ENCODE results near the gene TNFRSF19.

The TNFRSF19 gene

DNA sequence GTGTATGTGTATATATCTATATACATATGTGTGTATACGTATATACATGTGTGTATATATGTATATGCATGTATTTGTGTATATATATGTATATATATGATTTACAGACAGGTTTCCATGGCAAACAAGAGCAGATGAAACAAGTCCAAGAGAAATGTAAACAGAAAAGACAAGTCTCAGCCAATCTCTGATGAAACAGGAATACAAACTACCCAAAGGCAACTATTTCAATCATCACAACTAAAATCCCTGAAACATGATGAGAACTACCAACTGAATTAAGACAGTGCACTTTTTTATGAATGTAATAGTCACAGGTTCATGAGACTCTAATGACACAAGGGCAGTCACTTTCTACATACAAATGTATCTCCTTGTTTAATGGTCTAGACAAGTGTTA is 140.2 kb downstream of the TNFRSF19 start:
- no peak for DNase-seq (ENCODE audit: low spot score in 2 of 2)

DNA sequence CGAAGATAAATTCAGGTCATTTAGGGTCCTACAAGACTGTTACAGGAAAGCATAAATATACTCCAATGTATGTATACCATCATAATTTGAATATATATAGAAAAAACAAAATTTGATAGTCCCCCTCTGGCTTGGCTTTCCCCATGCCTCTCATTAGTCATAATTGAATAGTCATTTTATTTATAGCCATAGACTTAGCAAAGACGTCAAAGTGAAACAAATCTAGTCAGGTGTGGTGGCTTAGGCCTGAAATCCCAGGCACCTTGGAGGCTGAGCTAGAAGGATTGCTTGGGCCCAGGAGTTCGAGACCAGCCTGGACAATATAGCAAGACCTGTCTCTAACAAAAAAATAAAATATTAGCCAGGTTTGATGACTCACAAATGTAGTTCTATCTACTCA is 141.1 kb downstream of the TNFRSF19 start:
- H3K9me3 Mint-ChIP-seq: no peaks in the 10 kb centered on the region
- H3K4me3 Mint-ChIP-seq: no peak overlapping the region
- H3K27ac Mint-ChIP-seq: no peak overlapping the region
- no peaks in the 10 kb centered on the region for H3K36me3 Mint-ChIP-seq
- no peak for DNase-seq (ENCODE audit: low spot score in 2 of 2)
- ATAC-seq: no peak
- no peaks in the 10 kb centered on the region for H3K4me1 Mint-ChIP-seq

More for the DNA sequence above, 140.2 kb downstream of the TNFRSF19 start:
- Mint-ChIP-seq H3K4me1 (no peaks in the 10 kb centered on the region), H3K36me3 (no peaks in the 10 kb centered on the region), H3K4me3 (no peak overlapping the region), H3K27ac (no peak overlapping the region), H3K9me3 (no peaks in the 10 kb centered on the region)
- ATAC-seq: no peak

DNA sequence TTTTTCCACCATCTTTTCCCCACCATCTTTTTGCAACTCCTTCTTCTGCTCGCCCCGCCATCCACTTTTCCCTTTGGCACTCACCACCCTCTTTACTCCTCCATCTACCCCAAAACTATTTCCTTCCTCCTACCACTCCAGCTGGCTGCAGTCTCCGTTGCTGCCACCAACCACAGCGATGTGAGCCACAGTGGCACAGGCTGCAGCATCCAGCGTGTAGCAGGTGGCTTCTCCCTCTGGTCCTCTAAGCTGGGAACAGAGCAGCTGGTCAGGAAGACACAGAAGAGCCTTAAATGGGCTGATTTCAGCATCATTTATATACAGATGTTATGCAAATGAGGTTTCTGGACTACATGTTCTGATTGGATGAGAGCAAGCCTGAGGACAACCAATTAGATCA is 144.5 kb downstream of the TNFRSF19 start:
- Mint-ChIP-seq H3K4me1 (no peaks in the 10 kb centered on the region), H3K36me3 (no peaks in the 10 kb centered on the region), H3K9me3 (no peaks in the 10 kb centered on the region), H3K27ac (no peak overlapping the region), H3K4me3 (no peak overlapping the region)
- no peak for ATAC-seq
- no peak for DNase-seq (ENCODE audit: low spot score in 2 of 2)

DNA sequence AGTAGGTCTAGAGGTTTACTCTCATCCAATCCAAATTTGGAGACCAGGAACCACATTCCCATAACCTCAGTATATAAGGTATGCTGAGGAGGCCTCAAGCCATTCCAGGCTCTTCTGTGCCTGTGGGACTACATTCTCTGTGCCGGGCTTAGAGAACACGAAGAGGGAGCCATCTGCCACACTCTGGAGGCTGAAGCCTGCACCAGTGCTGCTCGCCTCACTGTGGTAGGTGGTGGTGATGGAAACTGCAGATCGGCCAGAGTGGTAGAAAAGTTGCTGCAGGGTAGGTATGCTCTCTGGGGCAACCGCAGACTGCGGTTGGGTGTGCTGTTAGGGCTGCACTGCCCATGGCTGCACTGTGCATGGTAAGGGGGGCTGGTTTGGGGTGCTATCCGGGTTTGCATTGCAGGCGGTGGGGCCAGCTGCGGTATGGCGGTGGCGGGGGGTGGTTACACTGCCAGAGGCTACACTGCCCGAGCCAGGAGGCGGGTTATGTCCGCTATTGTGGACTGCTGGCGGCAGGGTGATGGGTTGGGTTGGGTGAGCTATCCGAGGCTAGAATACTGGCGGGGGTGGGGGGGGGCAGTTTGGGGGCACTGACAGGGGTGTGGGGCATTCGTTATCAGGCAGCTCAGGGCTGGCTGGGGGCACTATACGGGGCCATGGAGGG is 145.0 kb downstream of the TNFRSF19 start:
- ATAC-seq (no peak), DNase-seq (ENCODE audit: low spot score in 2 of 2) (no peak)
- Mint-ChIP-seq H3K9me3 (no peaks in the 10 kb centered on the region), H3K4me1 (no peaks in the 10 kb centered on the region), H3K4me3 (no peak overlapping the region), H3K36me3 (no peaks in the 10 kb centered on the region), H3K27ac (no peak overlapping the region)

DNA sequence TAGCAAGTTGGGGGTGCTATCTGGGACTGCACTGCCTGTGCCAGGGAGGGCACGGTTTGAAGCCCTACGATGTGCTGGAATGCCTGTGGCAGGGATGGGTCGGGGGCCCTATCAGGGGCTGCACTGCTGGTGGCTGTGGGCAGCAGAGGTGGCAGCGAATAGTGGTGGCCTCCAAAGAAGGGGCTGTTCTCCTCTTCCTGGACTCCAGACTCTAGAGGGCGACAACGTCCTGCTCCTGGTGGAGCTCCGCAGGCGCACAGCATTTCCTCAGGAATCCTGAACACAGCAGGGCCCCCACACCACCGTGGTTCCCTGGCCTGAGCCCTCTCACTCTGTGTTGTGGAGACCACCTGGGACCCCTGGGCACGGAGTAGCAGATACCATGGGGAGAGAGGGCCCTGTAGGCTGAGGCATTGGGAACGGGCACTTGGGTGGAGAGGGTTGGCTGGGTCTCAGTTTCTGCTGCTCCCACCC is 145.6 kb downstream of the TNFRSF19 start:
- H3K4me3 Mint-ChIP-seq: no peak overlapping the region

DNA sequence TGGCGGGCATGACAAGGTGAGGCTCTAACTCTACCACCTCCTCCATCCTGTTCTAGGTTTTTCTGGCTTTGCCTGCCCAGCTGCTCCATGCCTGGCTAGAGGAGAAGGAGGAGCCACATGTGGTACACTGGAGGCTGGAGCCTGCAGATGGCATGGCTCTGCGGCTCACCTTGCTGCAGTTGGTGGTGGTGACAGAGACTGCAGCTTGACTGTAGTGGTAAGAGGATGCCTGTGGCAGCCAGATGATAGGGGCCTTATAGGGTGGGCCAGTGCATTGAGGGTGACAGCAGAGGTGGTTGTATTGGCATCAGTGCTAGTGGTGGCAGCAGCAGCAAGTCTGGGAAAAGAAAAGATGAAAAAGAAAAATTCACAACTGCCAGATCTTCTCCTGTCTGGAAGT is 146.2 kb downstream of the TNFRSF19 start:
- ATAC-seq: no peak
- no peaks in the 10 kb centered on the region for H3K36me3 Mint-ChIP-seq
- H3K4me3 Mint-ChIP-seq: no peak overlapping the region
- no peaks in the 10 kb centered on the region for H3K9me3 Mint-ChIP-seq
- DNase-seq (ENCODE audit: low spot score in 2 of 2): no peak
- H3K27ac Mint-ChIP-seq: no peak overlapping the region
- H3K4me1 Mint-ChIP-seq: no peaks in the 10 kb centered on the region

More for the DNA sequence above, 145.6 kb downstream of the TNFRSF19 start:
- Mint-ChIP-seq H3K36me3 (no peaks in the 10 kb centered on the region), H3K4me1 (no peaks in the 10 kb centered on the region), H3K27ac (no peak overlapping the region), H3K9me3 (no peaks in the 10 kb centered on the region)
- ATAC-seq (peak; percentile 32), DNase-seq (ENCODE audit: low spot score in 2 of 2) (no peak)

DNA sequence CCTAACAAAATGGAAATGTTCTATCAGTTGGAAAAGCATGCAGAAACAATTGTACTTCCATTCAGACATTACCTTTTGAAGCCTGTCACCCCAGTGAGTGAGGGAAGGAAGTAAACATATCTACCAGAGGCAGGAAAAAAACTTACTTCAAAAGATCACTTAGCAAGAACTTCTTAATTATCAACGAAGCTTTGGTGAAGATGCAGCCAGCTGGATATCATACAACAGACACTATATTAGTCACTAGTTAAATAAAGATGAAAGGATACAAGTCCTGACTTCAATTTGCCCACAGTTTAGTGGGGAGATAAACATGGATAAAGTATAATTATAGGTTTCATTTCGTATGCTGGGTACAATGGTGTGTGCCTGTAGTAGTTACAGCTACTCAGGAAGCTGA is 148.8 kb downstream of the TNFRSF19 start:
- DNase-seq (ENCODE audit: low spot score in 2 of 2) (no peak), ATAC-seq (no peak)
- Mint-ChIP-seq H3K36me3 (no peaks in the 10 kb centered on the region), H3K9me3 (no peaks in the 10 kb centered on the region), H3K4me1 (no peaks in the 10 kb centered on the region), H3K27ac (no peak overlapping the region), H3K4me3 (no peak overlapping the region)

DNA sequence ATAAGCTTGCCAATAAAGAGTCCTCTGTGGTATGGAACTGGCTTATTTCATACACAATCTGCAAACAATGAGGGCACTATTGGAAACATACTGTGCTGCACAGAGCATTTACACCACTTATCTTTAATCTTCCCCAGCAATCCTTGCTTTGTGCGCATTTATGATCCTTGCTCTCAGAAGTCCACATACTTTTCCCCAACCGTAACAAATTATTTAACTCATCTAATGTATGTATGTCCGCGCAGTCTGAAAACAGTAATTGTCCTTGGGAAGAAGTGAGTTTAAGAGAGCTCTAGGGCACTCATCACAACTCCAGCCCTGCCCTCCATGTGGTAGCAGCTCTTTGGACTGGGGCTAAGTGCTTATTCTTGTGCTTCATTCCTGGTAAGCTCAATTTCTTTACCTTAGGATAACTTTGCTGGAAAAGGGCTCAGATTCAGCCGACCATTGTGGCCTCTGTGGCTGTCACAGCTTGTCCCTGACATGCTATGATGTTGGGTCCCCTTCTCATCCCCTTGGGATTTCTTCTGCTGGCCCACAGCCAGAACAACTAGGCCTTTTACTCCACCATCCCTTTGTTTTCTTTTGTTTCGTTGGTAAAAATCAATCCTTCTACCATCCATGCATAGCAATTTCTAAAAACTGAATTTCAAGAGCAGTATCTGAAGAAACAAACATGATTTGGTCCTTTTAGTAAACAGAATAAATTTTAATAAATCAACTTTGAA is 152.7 kb downstream of the TNFRSF19 start:
- no peak for DNase-seq (ENCODE audit: low spot score in 2 of 2)
- ATAC-seq: no peak
- H3K9me3 Mint-ChIP-seq: no peaks in the 10 kb centered on the region
- H3K4me3 Mint-ChIP-seq: no peak overlapping the region
- no peak overlapping the region for H3K27ac Mint-ChIP-seq
- no peaks in the 10 kb centered on the region for H3K36me3 Mint-ChIP-seq
- H3K4me1 Mint-ChIP-seq: no peaks in the 10 kb centered on the region

DNA sequence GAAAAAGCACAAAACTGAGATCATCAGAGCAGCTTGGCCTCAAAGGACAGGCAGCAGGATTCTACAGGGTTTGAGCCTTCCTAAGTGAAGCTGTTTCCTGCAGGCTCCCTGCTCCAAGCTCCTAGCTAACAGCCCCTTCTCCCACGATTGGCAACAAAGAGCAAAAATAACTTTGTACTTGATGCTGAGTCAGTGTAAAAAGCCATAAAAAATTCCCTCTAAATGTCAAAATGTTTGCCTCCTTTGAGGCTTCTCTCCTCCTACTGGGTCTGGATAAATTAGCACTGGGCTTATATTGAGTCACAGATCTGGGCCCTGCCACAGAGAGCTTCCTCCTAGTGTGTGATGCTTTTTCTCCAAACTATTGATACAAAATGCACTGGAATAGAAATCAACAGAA is 153.3 kb downstream of the TNFRSF19 start:
- ATAC-seq (no peak), DNase-seq (ENCODE audit: low spot score in 2 of 2) (no peak)
- no peaks in the 10 kb centered on the region for H3K9me3 Mint-ChIP-seq
- H3K27ac Mint-ChIP-seq: no peak overlapping the region
- H3K36me3 Mint-ChIP-seq: no peaks in the 10 kb centered on the region
- no peaks in the 10 kb centered on the region for H3K4me1 Mint-ChIP-seq
- H3K4me3 Mint-ChIP-seq: no peak overlapping the region

DNA sequence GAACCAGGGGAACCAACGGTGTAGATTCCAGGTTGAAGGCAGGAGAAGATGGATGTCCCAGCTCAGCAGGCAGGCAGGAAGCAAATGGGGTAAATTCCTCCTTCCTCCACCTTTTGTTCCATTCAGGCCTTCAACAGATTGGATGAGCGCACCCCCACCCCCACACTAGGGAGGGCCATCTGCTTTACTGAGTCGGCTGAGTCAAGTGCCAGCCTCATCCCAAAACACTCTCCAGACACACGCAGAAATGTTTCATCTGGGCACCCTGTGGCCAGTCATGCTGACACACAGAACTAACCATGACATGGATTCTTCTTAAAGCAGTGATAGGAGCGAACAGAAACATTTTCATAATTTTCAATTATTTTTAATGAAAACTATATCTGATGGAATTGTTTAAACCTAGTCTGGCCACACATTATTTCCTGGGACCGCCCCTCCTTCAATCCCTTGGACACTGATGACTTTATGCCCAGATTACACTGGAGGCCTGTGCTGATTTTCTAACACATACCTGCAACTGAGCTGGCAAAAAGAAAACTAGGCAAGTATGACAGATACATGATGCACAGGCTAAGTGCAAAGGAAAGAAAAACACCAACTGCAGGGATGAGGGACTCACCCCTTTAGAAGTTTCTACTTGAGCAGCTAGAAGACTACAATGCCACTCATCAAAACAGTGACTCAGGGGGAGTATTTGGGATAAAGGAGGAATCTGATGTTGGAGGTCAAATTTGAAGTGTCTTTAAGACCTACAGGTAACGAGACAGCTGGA is 154.2 kb downstream of the TNFRSF19 start:
- Mint-ChIP-seq H3K4me3 (no peak overlapping the region), H3K4me1 (no peaks in the 10 kb centered on the region), H3K36me3 (peaks cover 6% of the 10 kb centered on the region), H3K27ac (no peak overlapping the region), H3K9me3 (no peaks in the 10 kb centered on the region)
- no peak for DNase-seq (ENCODE audit: low spot score in 2 of 2)
- no peak for ATAC-seq

All from stimulated activated effector memory CD8-positive, alpha-beta T cell treated with anti-CD3 and anti-CD28 coated beads, Interleukin-12 subunit alpha, Interleukin-12 subunit beta, amount 100 ng/mL, for 72 hours (primary cell).